Natural killer cell (primary cell): ENCODE measurements around the gene MRPS18B. TPM values are rescaled to one million over a fixed set of nuclear protein-coding genes. Genes with fewer than 3 reads are reported as not detected.

Experiments
- ATAC-seq, 3 donors: fragments of 150-1000 bp in 2 of 3; fragments of 200-7000 bp in 1 of 3; cut with Tn5 transposase; 1 replicate in 1 of 3; 2 replicates in 2 of 3; pipeline ENCODE4 v1.10.0; 2021; ENCODE audit warnings: mild to moderate bottlenecking in 2 of 3, moderate library complexity in 2 of 3
- DNase-seq, 2 donors: peaks; one replicate each; pipeline versions ENCODE4 v3.0.0 to v3.0.0-alpha.2; 2013 to 2021; ENCODE audit warnings: mixed read lengths in 1 of 2
- H3K27ac ChIP-seq: one replicate; pipeline ENCODE4 v1.5.1; 2013; ENCODE audit warnings: mild to moderate bottlenecking, low read length
- H3K27me3 ChIP-seq: one replicate; pipeline ENCODE4 v1.6.1; 2013; ENCODE audit warnings: low read length; ENCODE audit not compliant: control insufficient read depth, insufficient read depth
- H3K36me3 ChIP-seq: one replicate; pipeline ENCODE4 v1.6.1; 2013; ENCODE audit warnings: low read length; ENCODE audit not compliant: control insufficient read depth, insufficient read depth
- H3K4me1 ChIP-seq: one replicate; pipeline ENCODE4 v1.6.1; 2013; ENCODE audit warnings: low read length; ENCODE audit not compliant: control insufficient read depth, insufficient read depth
- H3K4me3 ChIP-seq: one replicate; pipeline ENCODE4 v1.5.1; 2013; ENCODE audit warnings: low read length
- H3K9me3 ChIP-seq: one replicate; pipeline ENCODE4 v1.6.1; 2013; ENCODE audit warnings: low read length; ENCODE audit not compliant: control insufficient read depth, insufficient read depth
- H3K27ac Mint-ChIP-seq, 2 donors: one replicate each; pipeline ENCODE4 v1.8.0; 2022; ENCODE audit warnings: mild to moderate bottlenecking in 2 of 2, mixed read lengths in 2 of 2, moderate library complexity in 1 of 2
- H3K27me3 Mint-ChIP-seq, 2 donors: one replicate each; pipeline ENCODE4 v1.8.0; 2022; ENCODE audit warnings: low read depth in 2 of 2, mixed read lengths in 2 of 2
- H3K36me3 Mint-ChIP-seq: one replicate; pipeline ENCODE4 v1.8.0; 2022; ENCODE audit warnings: mixed read lengths
- H3K4me1 Mint-ChIP-seq, 2 donors: one replicate each; pipeline ENCODE4 v1.8.0; 2022; ENCODE audit warnings: mixed read lengths in 2 of 2
- H3K4me3 Mint-ChIP-seq: one replicate; pipeline ENCODE4 v1.8.0; 2022; ENCODE audit warnings: mild to moderate bottlenecking, moderate library complexity, mixed read lengths
- H3K9me3 Mint-ChIP-seq, 2 donors: one replicate each; pipeline ENCODE4 v1.8.0; 2022; ENCODE audit warnings: mixed read lengths in 2 of 2
- CTCF ChIP-seq: fragments of 200-600 bp; IDR thresholded peaks from one replicate; pipeline ENCODE4 v1.8.0; 2022; ENCODE audit warnings: antibody characterized with exemption
- WGBS: methylation state at CpG from one replicate; pipeline ENCODE4 v1.1.7; 2013; ENCODE audit warnings: missing lambda C conversion rate; ENCODE audit not compliant: insufficient coverage; 5-methylcytosine and 5-hydroxymethylcytosine counted together
- intact Hi-C: fragments of 100-400 bp; cut with micrococcal nuclease; formaldehyde crosslinking; loops from one replicate; pipeline ENCODE4 v1.14.2; 2022
- total RNA-seq, 4 donors: library from RNA; stranded (reverse); fragments of 120-200 nt in 1 of 4; gene quantifications; one replicate each; pipeline versions ENCODE4 v1.2.3 to v1.2.4, GENCODE V29; 2013 to 2022

Gene MRPS18B
- total RNA-seq, 3 donors from 2014 or later (not counting 1 experiment from before 2014, with no cell fraction given), result 14.2 to 19.9 (median 16.6) TPM

DNA sequence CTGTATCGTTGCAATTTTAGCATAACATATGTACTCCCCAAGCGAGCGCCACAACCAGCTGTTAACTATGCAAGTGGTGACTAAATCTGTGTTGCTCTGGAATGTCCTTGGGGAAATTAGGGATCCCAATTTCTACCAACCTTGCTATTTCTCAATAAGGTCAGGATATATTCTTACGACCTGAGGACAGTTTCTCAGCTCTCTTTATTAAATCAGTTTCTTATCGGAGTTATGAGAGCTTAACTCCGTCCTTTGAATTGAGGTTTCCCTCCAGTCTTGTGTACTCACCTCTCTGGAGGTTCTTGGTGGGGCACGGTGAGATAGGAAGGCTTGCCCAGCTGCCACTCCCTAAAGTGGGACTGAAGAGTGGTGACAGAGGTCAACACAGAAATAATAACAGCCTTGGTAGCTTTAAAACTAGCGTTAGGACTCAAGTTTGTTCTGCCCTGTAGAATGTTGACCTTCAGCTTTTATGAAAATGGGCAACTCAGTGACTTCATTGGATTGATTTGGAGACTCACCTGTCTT is 694 bp downstream of the MRPS18B start:
- intact Hi-C loops, result loop anchor here (5.0 to 10.0 kb wide), 4 partner anchors 76 to 736 kb away; partner anchors contain the start of genes FLOT1, HLA-B and IER3
- 14% methylated on average over 8 of the region's 8 CpGs for WGBS
- Mint-ChIP-seq H3K36me3 (peaks cover 26% of the 10 kb centered on the region), H3K4me3 (peak overlapping the region; percentile 100), H3K9me3 (no peaks in the 10 kb centered on the region), H3K27me3 (peaks cover 0 to 5% of the 10 kb centered on the region in 2 donors), H3K4me1 (peaks cover 48 to 57% of the 10 kb centered on the region in 2 donors), H3K27ac (peak overlapping the region; percentile 96 to 100)
- peaks cover 23% of the 10 kb centered on the region for H3K4me1 ChIP-seq
- no peak for DNase-seq
- H3K9me3 ChIP-seq, result no peaks in the 10 kb centered on the region
- H3K27me3 ChIP-seq, result no peaks in the 10 kb centered on the region
- peak overlapping the region; percentile 99 for H3K27ac ChIP-seq
- ATAC-seq, result no peak
- no peak for TF ChIP-seq CTCF
- H3K4me3 ChIP-seq, result peak overlapping the region; percentile 69
- H3K36me3 ChIP-seq, result peaks cover 46% of the 10 kb centered on the region

DNA sequence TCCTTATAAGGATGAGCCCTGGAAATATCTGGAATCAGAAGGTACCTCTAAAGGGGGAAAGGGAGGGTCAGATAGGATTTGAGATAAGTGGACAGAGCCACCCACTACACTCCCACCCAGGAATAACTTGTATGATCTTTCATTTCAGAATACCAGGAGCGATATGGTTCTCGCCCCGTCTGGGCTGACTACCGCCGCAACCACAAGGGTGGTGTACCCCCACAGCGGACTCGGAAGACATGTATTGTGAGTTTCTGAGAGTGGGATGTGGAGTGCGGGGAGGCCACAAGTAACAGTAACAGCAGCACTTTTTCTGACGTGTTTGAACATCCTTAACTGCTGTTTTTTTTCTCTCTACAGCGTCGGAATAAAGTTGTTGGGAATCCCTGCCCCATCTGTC is 1.9 kb downstream of the MRPS18B start:
- 97% methylated on average over 11 of the region's 11 CpGs for WGBS
- no peak for TF ChIP-seq CTCF
- Mint-ChIP-seq H3K4me1 (peaks cover 36 to 45% of the 10 kb centered on the region in 2 donors), H3K27ac (peak overlapping the region; percentile 96 to 100), H3K27me3 (peaks cover 0 to 5% of the 10 kb centered on the region in 2 donors), H3K9me3 (no peaks in the 10 kb centered on the region), H3K4me3 (peak overlapping the region; percentile 100), H3K36me3 (peaks cover 26% of the 10 kb centered on the region)
- intact Hi-C loops, result loop anchor here (5.0 to 10.0 kb wide), 4 partner anchors 77 to 735 kb away; partner anchors contain the start of genes FLOT1, HLA-B and IER3
- Histone ChIP-seq H3K27me3 (no peaks in the 10 kb centered on the region), H3K9me3 (no peaks in the 10 kb centered on the region), H3K4me1 (peaks cover 13% of the 10 kb centered on the region), H3K4me3 (no peak overlapping the region), H3K36me3 (peaks cover 52% of the 10 kb centered on the region), H3K27ac (no peak overlapping the region)
- no peak for ATAC-seq
- peak in 1 of 2 donors; percentile 1 for DNase-seq

GRCh38 chr6:30625511-30625910 is 7.9 kb downstream of the MRPS18B start:
- H3K27ac ChIP-seq, result no peak overlapping the region
- H3K4me3 ChIP-seq, result no peak overlapping the region
- no peaks in the 10 kb centered on the region for H3K27me3 Mint-ChIP-seq
- no peaks in the 10 kb centered on the region for H3K27me3 ChIP-seq
- H3K4me1 ChIP-seq, result peaks cover 15% of the 10 kb centered on the region
- WGBS, result 98% methylated on average over 8 of the region's 8 CpGs
- H3K36me3 ChIP-seq, result peaks cover 44% of the 10 kb centered on the region
- ATAC-seq, result no peak
- H3K9me3 ChIP-seq, result no peaks in the 10 kb centered on the region
- DNase-seq, result no peak
- peak overlapping the region; percentile 90 for H3K4me3 Mint-ChIP-seq
- peak overlapping the region; percentile 94 to 96 for H3K27ac Mint-ChIP-seq
- TF ChIP-seq CTCF, result no peak
- intact Hi-C loops, result no loop called here
- peaks cover 23 to 27% of the 10 kb centered on the region in 2 donors for H3K4me1 Mint-ChIP-seq
- H3K9me3 Mint-ChIP-seq, result no peaks in the 10 kb centered on the region
- no peaks in the 10 kb centered on the region for H3K36me3 Mint-ChIP-seq
